Measurements from ENCODE around the gene LGALS3BP.
A peak's percentile ranks its signal among the peaks of the same experiment; 100 is the strongest.

LGALS3BP gene

DNA sequence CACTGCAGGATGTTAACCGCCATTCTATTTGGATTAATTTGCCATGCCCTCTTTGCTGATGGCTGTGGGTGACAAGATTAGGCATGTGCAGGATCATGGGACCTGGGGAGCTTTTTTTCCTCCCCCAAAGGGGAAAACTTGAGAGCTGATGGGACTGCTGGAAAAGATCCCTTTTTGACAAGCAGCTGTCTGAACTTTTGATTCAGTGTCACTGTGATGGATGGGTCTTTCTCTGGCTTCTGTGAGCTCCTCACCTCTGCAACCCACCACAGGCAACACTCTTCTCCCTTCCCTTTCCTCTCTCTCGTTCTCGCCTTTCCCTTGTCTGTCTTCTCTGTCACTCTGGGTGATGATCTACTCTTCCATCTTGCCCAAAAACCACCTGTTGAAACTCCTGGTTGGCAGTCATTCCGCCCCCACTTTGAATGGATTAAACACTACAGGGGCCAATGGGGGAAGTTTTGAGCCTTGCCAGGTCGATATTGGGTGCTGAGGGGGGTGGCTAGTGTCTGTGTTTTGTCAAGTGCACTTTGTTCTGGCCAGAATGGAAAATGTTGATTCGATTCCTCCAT lies 32.9 kb upstream of the LGALS3BP start:
- no peak for DNase-seq

GRCh38 chr17:79011451-79012147 lies 31.9 kb upstream of the LGALS3BP start:
- DNase-seq: no peak

GRCh38 chr17:79010304-79010646 lies 30.6 kb upstream of the LGALS3BP start:
- DNase-seq: no peak

DNA sequence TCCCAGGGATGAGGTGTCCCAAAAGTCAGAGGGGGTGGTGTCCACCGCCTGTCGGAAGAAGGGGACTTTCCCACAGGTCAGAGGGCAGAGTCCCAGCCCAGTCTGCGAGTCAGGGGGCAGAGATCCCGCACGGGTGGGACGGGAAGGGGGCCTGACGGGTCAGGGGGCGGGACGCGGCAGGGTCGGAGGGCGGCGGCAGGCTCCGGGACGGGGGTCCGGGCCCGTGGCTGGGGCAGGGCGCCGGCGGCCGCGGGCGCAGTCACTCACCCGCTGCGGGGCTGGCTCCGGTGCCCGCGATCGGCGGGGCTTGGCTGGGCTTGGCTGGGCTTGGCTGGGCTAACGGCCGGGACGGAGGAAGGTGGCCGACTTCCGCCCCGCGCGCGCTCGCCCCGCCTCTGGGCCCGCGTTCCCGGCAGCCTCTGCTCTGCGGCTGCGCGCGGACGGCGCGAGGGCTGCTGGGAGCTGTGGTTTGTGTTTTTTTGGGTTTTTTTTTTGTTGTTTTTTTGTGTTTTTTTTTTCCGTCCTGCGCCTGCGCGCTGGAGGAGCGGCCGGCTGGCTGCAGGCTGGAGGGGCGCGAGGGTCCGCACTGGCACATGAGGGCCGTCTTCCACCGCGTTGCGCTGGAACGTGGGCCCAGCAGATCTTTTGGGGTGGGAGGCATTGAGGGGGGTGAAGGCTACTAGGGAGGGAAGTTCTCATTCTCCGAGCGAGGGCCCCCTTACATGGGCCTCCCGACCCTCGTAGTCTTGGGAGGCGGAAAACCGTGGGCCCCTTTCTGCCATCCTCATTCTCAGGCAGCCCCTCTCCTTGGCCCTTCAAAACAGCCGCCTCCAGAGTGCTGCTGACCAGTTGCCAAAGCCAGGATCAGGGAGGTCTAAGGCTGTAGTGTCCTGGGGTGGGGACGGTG lies 29.9 kb upstream of the LGALS3BP start, which contains the start of gene CANT1:
Gene CANT1, minus strand, starts transcription at position 368 of the 907 bp plus-strand sequence. CDS start 12,142 bp downstream, outside the sequence.
- DNase-seq: peak; percentile 52

- DNase-seq: no peak
These were observed 29.1 kb upstream of the LGALS3BP start for GRCh38 chr17:79008666-79009387.

- DNase-seq: no peak
These were observed 28.0 kb upstream of the LGALS3BP start for GRCh38 chr17:79007504-79008381.

GRCh38 chr17:79006794-79007503 lies 27.2 kb upstream of the LGALS3BP start:
- DNase-seq: no peak

DNA sequence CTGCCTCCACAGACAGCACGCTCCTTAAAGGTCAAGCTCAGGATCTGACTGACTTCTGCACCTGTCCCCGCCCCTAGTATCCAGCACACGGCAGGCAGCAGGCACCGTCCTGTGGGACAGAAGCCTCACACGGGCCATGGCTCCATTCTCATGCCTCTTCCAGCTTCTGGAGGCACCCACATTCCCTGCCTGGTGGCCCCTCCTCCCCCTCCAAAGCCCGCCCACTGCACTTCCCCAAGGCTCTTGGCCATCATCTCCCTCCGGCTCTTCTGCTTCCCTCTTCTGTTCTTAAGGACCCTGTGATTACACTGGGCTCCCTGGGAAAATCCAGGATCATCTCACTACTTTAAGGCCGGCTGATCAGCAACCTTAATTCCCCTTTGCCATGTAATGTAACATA lies 26.3 kb upstream of the LGALS3BP start:
- no peak for DNase-seq

- DNase-seq: peak; percentile 70
These were observed 25.5 kb upstream of the LGALS3BP start for GRCh38 chr17:79005063-79005861.

GRCh38 chr17:79003661-79004411 lies 24.1 kb upstream of the LGALS3BP start:
- no peak for DNase-seq

GRCh38 chr17:79002796-79003593 lies 23.3 kb upstream of the LGALS3BP start:
- DNase-seq: no peak

GRCh38 chr17:79002291-79002690 lies 22.6 kb upstream of the LGALS3BP start:
- DNase-seq: no peak

DNA sequence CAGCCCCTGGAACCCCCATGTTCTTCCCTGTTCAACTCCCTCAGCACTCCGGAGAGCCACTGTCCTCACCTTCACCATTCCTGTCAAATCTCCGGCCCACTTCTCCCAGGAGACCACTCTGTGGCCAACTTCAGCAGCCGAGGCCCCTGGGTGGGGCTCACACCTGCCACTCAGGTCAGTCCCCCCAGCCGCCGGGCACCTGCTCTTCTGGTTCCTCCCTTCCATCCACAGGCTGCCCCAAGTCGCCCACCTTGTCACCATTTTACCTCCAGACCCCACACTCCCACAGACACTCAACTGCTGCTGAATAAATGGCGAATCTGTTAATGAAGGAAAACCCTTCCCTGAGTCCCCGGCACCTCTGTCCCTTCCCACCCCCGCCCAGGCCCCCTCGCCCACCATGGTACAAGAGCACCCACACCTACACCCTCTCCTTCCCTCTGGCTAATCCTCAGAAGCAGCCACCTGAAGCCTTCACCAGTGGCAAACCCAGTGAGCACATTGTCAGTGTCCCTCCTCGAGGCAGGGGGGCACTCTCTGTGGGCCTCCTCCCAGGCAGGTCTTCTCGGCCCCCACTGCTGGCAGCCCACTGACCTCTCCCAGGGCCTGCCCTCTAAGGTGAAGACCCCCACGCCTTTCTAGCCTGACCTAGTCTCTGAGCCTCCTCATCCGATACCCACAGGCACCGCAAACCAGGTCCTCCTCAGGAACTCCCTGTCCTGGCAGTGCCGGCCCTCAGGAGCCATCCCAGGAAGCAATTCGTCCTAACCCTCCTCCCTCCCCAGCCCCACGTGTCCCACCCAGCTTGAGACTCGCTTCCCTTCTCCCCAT lies 21.7 kb upstream of the LGALS3BP start:
- no peak for DNase-seq

DNA sequence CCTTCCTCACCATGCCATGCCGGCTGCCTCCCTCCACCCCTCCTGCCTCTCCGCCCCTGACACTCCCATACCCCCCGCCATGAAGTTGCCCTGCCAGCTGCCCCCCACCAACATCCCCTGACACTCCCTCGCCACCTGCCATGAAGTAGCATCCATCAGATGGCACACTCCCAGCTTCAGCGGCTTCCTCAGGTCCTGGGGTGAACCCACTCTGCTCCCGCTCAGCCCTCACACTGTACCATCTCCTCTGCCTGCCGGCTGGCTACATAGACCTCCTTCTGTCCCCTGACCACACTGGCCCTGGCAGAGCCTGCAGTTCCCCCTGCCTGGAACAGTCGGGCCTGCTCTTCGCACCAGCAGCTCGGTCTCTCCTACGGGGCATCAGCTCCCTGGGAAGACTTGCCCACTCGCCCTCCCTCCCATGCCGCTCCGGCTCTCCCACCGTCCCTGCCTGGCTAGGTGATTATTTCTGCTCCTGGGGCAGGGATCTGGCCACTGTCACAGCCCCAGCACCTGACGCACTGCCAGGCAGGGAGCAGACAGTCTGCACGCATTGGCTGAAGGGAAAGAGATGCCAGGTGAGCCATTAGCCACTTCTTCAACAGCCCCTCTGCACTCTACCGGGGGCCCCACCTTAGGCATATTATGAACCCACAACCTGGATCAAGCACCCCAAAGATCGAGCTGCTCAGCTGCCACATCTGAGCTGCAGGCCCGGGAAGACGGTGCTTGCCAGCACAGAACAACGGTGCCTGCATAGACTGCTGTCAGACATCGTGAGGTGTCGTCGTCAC lies 20.9 kb upstream of the LGALS3BP start:
- no peak for DNase-seq

- DNase-seq: no peak
These were observed 20.2 kb upstream of the LGALS3BP start for GRCh38 chr17:78999947-79000395.

DNA sequence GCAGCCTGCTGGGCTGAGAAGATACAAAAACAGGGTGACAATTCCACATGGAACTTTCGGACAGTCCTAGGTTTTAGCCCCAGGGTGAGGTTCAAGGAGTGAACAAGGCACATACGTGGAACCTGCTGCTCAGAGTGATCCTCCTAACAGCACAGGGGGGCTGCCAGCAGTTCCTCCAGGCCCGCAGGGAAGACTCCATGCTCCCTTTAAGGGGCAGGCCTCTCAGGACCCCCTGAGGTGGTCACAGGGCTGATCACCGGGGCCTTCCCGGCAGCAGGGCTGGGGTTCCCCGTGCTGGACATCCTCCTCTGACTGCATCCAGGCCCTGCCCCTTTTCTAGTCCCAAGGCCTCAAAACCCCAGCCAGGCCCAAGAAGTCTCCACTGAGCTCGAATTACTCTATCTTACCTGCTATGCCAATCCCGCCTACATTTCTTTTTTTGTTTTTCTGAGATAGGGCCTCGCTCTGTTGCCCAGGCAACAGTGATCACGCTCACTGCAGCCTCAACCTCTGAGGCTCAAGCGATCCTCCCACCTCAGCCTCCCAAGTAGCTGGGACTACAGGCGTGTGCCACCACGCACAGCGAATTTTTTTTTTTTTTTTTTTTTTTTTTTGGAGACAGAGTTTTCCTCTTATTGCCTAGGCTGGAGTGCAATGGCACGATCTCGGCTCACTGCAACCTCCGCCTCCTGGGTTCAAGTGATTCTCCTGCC lies 19.5 kb upstream of the LGALS3BP start:
- no peak for DNase-seq
